GM18511 (cell line): ENCODE results near the gene JTB.

ENCODE experiments used
- ATAC-seq: cut with Tn5 transposase; IDR thresholded peaks from one replicate; pipeline ENCODE4 v1.9.1; 2021; ENCODE audit warnings: mild to moderate bottlenecking, moderate library complexity; ENCODE audit not compliant: unreplicated experiment

JTB gene

GRCh38 chr1:153933955-153934354, 43.5 kb downstream of the JTB start:
- no peak for ATAC-seq

- ATAC-seq: no peak
These were observed 44.0 kb downstream of the JTB start for GRCh38 chr1:153933430-153933829.

- no peak for ATAC-seq
These were observed 45.0 kb downstream of the JTB start for GRCh38 chr1:153932156-153933131.

- no peak for ATAC-seq
These were observed 47.2 kb downstream of the JTB start for GRCh38 chr1:153929981-153930948.

- ATAC-seq: no peak
These were observed 48.0 kb downstream of the JTB start for GRCh38 chr1:153929426-153929825.

- ATAC-seq: no peak
These were observed 48.6 kb downstream of the JTB start for GRCh38 chr1:153928791-153929341.

GRCh38 chr1:153928245-153928644, 49.2 kb downstream of the JTB start:
- no peak for ATAC-seq

GRCh38 chr1:153926405-153926804, 51.1 kb downstream of the JTB start:
- ATAC-seq: no peak
